Activated naive CD4-positive, alpha-beta T cell treated with Interleukin-2 at 50 U/mL for 16 hours (primary cell): Measurements from ENCODE around the gene GLP1R.
A peak's percentile ranks its signal among the peaks of the same experiment; 100 is the strongest.

Experiments
- DNase-seq: peaks from one replicate; pipeline ENCODE4 v3.0.0-alpha.2; 2020

GLP1R gene

GRCh38 chr6:39087197-39087596 is 38.6 kb downstream of the GLP1R start:
- no peak for DNase-seq

- no peak for DNase-seq
Measured at GRCh38 chr6:39088331-39088730, 39.8 kb downstream of the GLP1R start.

- DNase-seq, result no peak
Measured at GRCh38 chr6:39090036-39090435, 41.5 kb downstream of the GLP1R start.

GRCh38 chr6:39091220-39091619 is 42.6 kb downstream of the GLP1R start:
- no peak for DNase-seq

- DNase-seq, result no peak
Measured at GRCh38 chr6:39092124-39092523, 43.5 kb downstream of the GLP1R start.

- no peak for DNase-seq
Measured at GRCh38 chr6:39093149-39093708, 44.6 kb downstream of the GLP1R start.

GRCh38 chr6:39095578-39095977 is 47.0 kb downstream of the GLP1R start:
- DNase-seq, result no peak

- no peak for DNase-seq
Measured at GRCh38 chr6:39100358-39100757, 51.8 kb downstream of the GLP1R start.

GRCh38 chr6:39102071-39102820 is 53.7 kb downstream of the GLP1R start:
- no peak for DNase-seq

- no peak for DNase-seq
Measured at GRCh38 chr6:39102821-39103136, 54.2 kb downstream of the GLP1R start.

- DNase-seq, result no peak
Measured at GRCh38 chr6:39104528-39104927, 55.9 kb downstream of the GLP1R start.

GRCh38 chr6:39107034-39107433 is 58.5 kb downstream of the GLP1R start:
- no peak for DNase-seq

- DNase-seq, result no peak
Measured at GRCh38 chr6:39107641-39108040, 59.1 kb downstream of the GLP1R start.

- no peak for DNase-seq
Measured at GRCh38 chr6:39108041-39108839, 59.7 kb downstream of the GLP1R start.

GRCh38 chr6:39111280-39111679 is 62.7 kb downstream of the GLP1R start:
- DNase-seq, result no peak

- no peak for DNase-seq
Measured at GRCh38 chr6:39113788-39114187, 65.2 kb downstream of the GLP1R start.

- no peak for DNase-seq
Measured at GRCh38 chr6:39114388-39114703, 65.8 kb downstream of the GLP1R start.

GRCh38 chr6:39114704-39115599 is 66.4 kb downstream of the GLP1R start, which contains the start of gene SAYSD1:
SAYSD1 (minus strand) TSS chr6:39115186; CDS start chr6:39115089, 97 bp downstream.
- DNase-seq, result peak; percentile 92

GRCh38 chr6:39118921-39119320 is 70.3 kb downstream of the GLP1R start:
- no peak for DNase-seq

GRCh38 chr6:39124114-39124513 is 75.5 kb downstream of the GLP1R start:
- no peak for DNase-seq

- DNase-seq, result no peak
Measured at GRCh38 chr6:39128106-39128505, 79.5 kb downstream of the GLP1R start.

GRCh38 chr6:39128832-39129231 is 80.3 kb downstream of the GLP1R start:
- DNase-seq, result no peak

- no peak for DNase-seq
Measured at GRCh38 chr6:39130691-39131090, 82.1 kb downstream of the GLP1R start.
